PC-3 (cell line): Measurements from ENCODE around the gene PTPRD. TPM values are rescaled to one million over a fixed set of nuclear protein-coding genes. Genes with fewer than 3 reads are reported as not detected.

Experiments used
- ATAC-seq: fragments of 200-7000 bp; cut with Tn5 transposase; 2 replicates; pipeline ENCODE4 v1.9.1; 2020; ENCODE audit warnings: mild to moderate bottlenecking, moderate library complexity
- BruUV-seq: library from RNA; stranded (reverse); fragments of 400-500 nt; replicated peaks from 2 replicates; lab custom pipeline; 2021; lab: Mats Ljungman, UMichigan
- CTCF ChIA-PET: fragments of 300-600 bp; sonication (Branson Sonifier 250); formaldehyde crosslinking; loops from one replicate; lab custom pipeline; 2022; ENCODE audit warnings: antibody characterized with exemption; lab: Charles Lee
- POLR2A ChIA-PET: fragments of 300-600 bp; sonication (Branson Sonifier 250); formaldehyde crosslinking; loops from one replicate; lab custom pipeline; 2022; ENCODE audit warnings: antibody characterized with exemption; ENCODE audit not compliant: unreplicated experiment; lab: Charles Lee
- DNase-seq: peaks from one replicate; pipeline ENCODE4 v3.0.0-alpha.2; 2015
- H2AFZ ChIP-seq: fragments of 300-600 bp; sonication (generic); 2 replicates; pipeline ENCODE4 v1.6.0; 2016; ENCODE audit warnings: antibody characterized with exemption, low read length
- H3F3A ChIP-seq: fragments of 300-600 bp; sonication (generic); one replicate; pipeline ENCODE4 v1.6.0; 2017; ENCODE audit warnings: antibody characterized with exemption, low read length, control low read depth, mild to moderate bottlenecking; ENCODE audit not compliant: unreplicated experiment
- H3K27ac ChIP-seq: fragments of 300-600 bp; sonication (generic); 2 replicates; pipeline ENCODE4 v1.5.1; 2016; ENCODE audit warnings: mild to moderate bottlenecking, low read length
- H3K27me3 ChIP-seq: fragments of 300-600 bp; sonication (generic); 2 replicates; pipeline ENCODE4 v1.6.1; 2016; ENCODE audit warnings: low read length, mixed read lengths
- H3K36me3 ChIP-seq: fragments of 300-600 bp; sonication (generic); 2 replicates; pipeline ENCODE4 v1.6.1; 2016; ENCODE audit warnings: low read depth, mixed run types, low read length, mixed read lengths
- H3K4me1 ChIP-seq: fragments of 300-600 bp; sonication (generic); 2 replicates; pipeline ENCODE4 v1.5.1; 2016; ENCODE audit warnings: low read length; ENCODE audit not compliant: insufficient read depth
- H3K4me2 ChIP-seq: fragments of 300-600 bp; sonication (generic); 2 replicates; pipeline ENCODE4 v1.6.0; 2016; ENCODE audit warnings: low read length
- H3K4me3 ChIP-seq: fragments of 300-600 bp; sonication (generic); 2 replicates; pipeline ENCODE4 v1.5.1; 2016; ENCODE audit warnings: mild to moderate bottlenecking, low read length, mixed read lengths
- H3K79me2 ChIP-seq: fragments of 300-600 bp; sonication (generic); 2 replicates; pipeline ENCODE4 v1.6.1; 2017; ENCODE audit warnings: low read length, mixed read lengths
- H3K9ac ChIP-seq: fragments of 300-600 bp; sonication (generic); 2 replicates; pipeline ENCODE4 v1.6.0; 2016; ENCODE audit warnings: mild to moderate bottlenecking, low read length
- H3K9me2 ChIP-seq: fragments of 300-600 bp; sonication (generic); replicated peaks from 2 replicates; pipeline ENCODE4 v1.6.1; 2016; ENCODE audit warnings: mixed run types, low read length, mixed read lengths
- H3K9me3 ChIP-seq: fragments of 300-600 bp; sonication (generic); 2 replicates; pipeline ENCODE4 v1.6.1; 2016; ENCODE audit warnings: low read length, mixed read lengths
- H4K20me1 ChIP-seq: fragments of 300-600 bp; sonication (generic); 2 replicates; pipeline ENCODE4 v1.6.1; 2016; ENCODE audit warnings: low read length, mixed read lengths
- EZH2 ChIP-seq: fragments of 300-600 bp; sonication (generic); IDR thresholded peaks from one replicate; pipeline ENCODE4 v1.6.1; 2017; ENCODE audit warnings: antibody characterized with exemption, mild to moderate bottlenecking, low read length; ENCODE audit not compliant: unreplicated experiment
- EZH2phosphoT487 ChIP-seq: fragments of 300-600 bp; sonication (generic); IDR thresholded peaks from 2 replicates; pipeline ENCODE4 v1.6.1; 2018; ENCODE audit warnings: mild to moderate bottlenecking, antibody characterized with exemption, low read length, borderline replicate concordance
- intact Hi-C: fragments of 100-400 bp; cut with micrococcal nuclease; formaldehyde crosslinking; loops from 2 replicates; pipeline ENCODE4 v1.9.0; 2023
- total RNA-seq: library from RNA; depleted of rRNA; stranded (reverse); fragments of >200 nt; gene quantifications from 2 replicates; pipeline ENCODE4 v1.2.3, GENCODE V29; 2014
- TF ChIP-seq, protein P1 (sequence below): fragments of 300-600 bp; sonication (generic); conservative IDR thresholded peaks from 2 replicates; pipeline ENCODE4 v1.5.1; 2017; ENCODE audit warnings: antibody characterized with exemption, low read depth, mild to moderate bottlenecking, low read length

The PTPRD gene
- total RNA-seq, 1 experiment from 2014 or later = not detected

DNA sequence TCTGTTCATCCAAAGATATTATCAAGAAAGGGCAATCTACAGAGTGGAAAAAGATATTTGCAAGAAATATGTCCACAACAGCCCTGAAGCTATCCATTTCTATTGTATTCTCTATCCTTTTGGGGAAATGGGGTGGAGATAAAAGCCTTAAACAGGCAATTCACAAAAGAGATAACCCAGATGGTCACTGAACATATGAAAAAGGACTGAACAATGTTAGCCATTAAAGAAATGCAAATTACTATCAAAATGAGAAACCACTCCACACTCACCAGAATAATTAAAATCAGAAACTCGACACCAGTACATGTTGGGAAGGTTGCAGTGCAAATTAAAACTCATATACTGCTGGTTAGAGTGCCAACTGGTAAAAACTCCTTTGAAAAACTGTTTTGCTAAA is 1858.1 kb downstream of the PTPRD start:
- H3K4me3 ChIP-seq = no peak overlapping the region
- CTCF ChIA-PET = no interaction called here
- TF ChIP-seq, protein P1, sequence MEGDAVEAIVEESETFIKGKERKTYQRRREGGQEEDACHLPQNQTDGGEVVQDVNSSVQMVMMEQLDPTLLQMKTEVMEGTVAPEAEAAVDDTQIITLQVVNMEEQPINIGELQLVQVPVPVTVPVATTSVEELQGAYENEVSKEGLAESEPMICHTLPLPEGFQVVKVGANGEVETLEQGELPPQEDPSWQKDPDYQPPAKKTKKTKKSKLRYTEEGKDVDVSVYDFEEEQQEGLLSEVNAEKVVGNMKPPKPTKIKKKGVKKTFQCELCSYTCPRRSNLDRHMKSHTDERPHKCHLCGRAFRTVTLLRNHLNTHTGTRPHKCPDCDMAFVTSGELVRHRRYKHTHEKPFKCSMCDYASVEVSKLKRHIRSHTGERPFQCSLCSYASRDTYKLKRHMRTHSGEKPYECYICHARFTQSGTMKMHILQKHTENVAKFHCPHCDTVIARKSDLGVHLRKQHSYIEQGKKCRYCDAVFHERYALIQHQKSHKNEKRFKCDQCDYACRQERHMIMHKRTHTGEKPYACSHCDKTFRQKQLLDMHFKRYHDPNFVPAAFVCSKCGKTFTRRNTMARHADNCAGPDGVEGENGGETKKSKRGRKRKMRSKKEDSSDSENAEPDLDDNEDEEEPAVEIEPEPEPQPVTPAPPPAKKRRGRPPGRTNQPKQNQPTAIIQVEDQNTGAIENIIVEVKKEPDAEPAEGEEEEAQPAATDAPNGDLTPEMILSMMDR = no peak
- TF ChIP-seq EZH2 = no peak
- TF ChIP-seq EZH2phosphoT487 = no peak
- intact Hi-C loops = no loop called here
- H4K20me1 ChIP-seq = no peaks in the 10 kb centered on the region
- no peak overlapping the region for H2AFZ ChIP-seq
- H3K27me3 ChIP-seq = no peaks in the 10 kb centered on the region
- H3K4me2 ChIP-seq = no peak overlapping the region
- no TSS peak for BruUV-seq
- H3K36me3 ChIP-seq = no peaks in the 10 kb centered on the region
- H3K9ac ChIP-seq = no peak overlapping the region
- POLR2A ChIA-PET = no interaction called here
- no peak overlapping the region for H3K27ac ChIP-seq
- no peaks in the 10 kb centered on the region for H3K79me2 ChIP-seq
- no peaks in the 10 kb centered on the region for H3K9me3 ChIP-seq
- H3K4me1 ChIP-seq = no peaks in the 10 kb centered on the region
- H3K9me2 ChIP-seq = no peaks in the 10 kb centered on the region
- ATAC-seq (no peak), DNase-seq (no peak)
- no peaks in the 10 kb centered on the region for H3F3A ChIP-seq

DNA sequence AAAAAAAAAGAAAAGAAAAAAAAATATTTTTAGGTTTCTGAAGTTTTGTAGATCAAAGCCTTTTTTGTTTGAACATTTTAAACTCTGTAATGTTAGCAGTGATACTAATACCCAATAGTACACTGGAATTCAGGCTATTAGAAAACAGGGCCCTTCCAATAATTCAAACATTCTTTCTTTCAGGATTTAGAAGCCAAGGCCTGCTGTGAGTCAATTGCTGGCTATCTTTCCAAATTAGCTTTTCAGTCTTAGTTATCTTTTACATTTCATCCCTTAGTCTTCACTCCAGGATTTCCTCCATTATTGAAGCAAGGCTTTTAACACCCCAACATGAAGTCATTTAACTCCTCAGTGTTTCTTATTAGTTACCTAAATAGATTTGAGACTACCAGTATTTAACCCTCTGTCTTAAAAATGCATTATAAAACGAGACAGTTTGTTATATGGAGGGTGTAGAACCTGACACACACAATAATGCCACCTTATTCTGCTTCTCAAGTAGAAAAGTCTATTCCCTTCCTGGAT is 1861.3 kb downstream of the PTPRD start:
- Histone ChIP-seq H2AFZ (no peak overlapping the region), H3K9ac (no peak overlapping the region), H3K79me2 (no peaks in the 10 kb centered on the region), H3K4me3 (no peak overlapping the region), H3K9me2 (no peaks in the 10 kb centered on the region), H3F3A (no peaks in the 10 kb centered on the region), H3K36me3 (no peaks in the 10 kb centered on the region), H3K4me2 (no peak overlapping the region), H4K20me1 (no peaks in the 10 kb centered on the region), H3K27me3 (no peaks in the 10 kb centered on the region), H3K4me1 (no peaks in the 10 kb centered on the region), H3K9me3 (no peaks in the 10 kb centered on the region), H3K27ac (no peak overlapping the region)
- DNase-seq = no peak
- no peak for TF ChIP-seq EZH2phosphoT487
- TF ChIP-seq EZH2 = no peak
- TF ChIP-seq, protein P1 = no peak
- no peak for ATAC-seq
- no TSS peak for BruUV-seq
- CTCF ChIA-PET = no interaction called here
- POLR2A ChIA-PET = no interaction called here
- intact Hi-C loops = no loop called here

DNA sequence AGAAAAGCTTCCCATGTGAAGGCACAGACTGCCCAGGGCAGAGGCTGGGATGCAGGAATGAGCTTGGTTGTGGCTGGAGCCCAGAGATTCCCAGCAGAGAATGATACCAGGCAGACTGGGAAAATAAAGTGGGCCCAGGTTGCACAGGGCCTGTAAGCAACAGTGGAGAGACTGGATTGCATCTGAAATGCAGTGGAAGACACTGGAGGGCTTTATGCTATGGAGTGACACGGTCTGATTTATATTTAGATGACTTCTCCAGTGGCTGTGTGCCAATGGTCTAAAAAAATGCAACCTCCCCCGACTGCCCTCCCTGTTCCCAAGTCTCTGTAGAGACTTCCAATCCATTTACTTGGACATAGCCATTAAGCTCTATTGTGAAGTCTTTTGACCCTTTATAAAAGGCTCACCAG is 1862.2 kb downstream of the PTPRD start:
- no peak overlapping the region for H3K27ac ChIP-seq
- no peak for ATAC-seq
- POLR2A ChIA-PET = no interaction called here
- no peak overlapping the region for H3K4me2 ChIP-seq
- no peak for TF ChIP-seq EZH2
- TF ChIP-seq, protein P1 = no peak
- no peak for TF ChIP-seq EZH2phosphoT487
- no peaks in the 10 kb centered on the region for H3K9me3 ChIP-seq
- no peaks in the 10 kb centered on the region for H3K79me2 ChIP-seq
- no peaks in the 10 kb centered on the region for H3F3A ChIP-seq
- CTCF ChIA-PET = no interaction called here
- H3K36me3 ChIP-seq = no peaks in the 10 kb centered on the region
- no peaks in the 10 kb centered on the region for H3K9me2 ChIP-seq
- no peaks in the 10 kb centered on the region for H3K27me3 ChIP-seq
- no peak overlapping the region for H2AFZ ChIP-seq
- no peak overlapping the region for H3K9ac ChIP-seq
- intact Hi-C loops = no loop called here
- H3K4me1 ChIP-seq = no peaks in the 10 kb centered on the region
- H4K20me1 ChIP-seq = no peaks in the 10 kb centered on the region
- BruUV-seq = no TSS peak
- DNase-seq = no peak
- no peak overlapping the region for H3K4me3 ChIP-seq
